Retinal pigment epithelial cell (primary cell): ENCODE measurements around the gene SYT14.

Experiments used
- DNase-seq: peaks from one replicate; pipeline ENCODE4 v3.0.0-alpha.2; 2010; ENCODE audit warnings: low read depth
- H3K4me3 ChIP-seq: 2 replicates; pipeline ENCODE4 v1.5.1; 2011; ENCODE audit warnings: mild to moderate bottlenecking, low read length, control low read depth, moderate library complexity
- CTCF ChIP-seq: conservative IDR thresholded peaks from 2 replicates; pipeline ENCODE4 v1.5.1; 2011; ENCODE audit warnings: low read depth, low read length, control low read depth, inconsistent platforms

Gene SYT14

GRCh38 chr1:210061992-210062391 lies 124.0 kb downstream of the SYT14 start:
- H3K4me3 ChIP-seq, result no peak overlapping the region
- DNase-seq, result no peak
- no peak for TF ChIP-seq CTCF

GRCh38 chr1:210070531-210070930 lies 132.5 kb downstream of the SYT14 start:
- H3K4me3 ChIP-seq, result no peak overlapping the region
- DNase-seq, result no peak
- TF ChIP-seq CTCF, result no peak

- H3K4me3 ChIP-seq, result no peak overlapping the region
- no peak for DNase-seq
- TF ChIP-seq CTCF, result no peak
Measured at GRCh38 chr1:210072129-210072528, 134.1 kb downstream of the SYT14 start.

- DNase-seq, result no peak
- no peak overlapping the region for H3K4me3 ChIP-seq
- TF ChIP-seq CTCF, result no peak
Measured at GRCh38 chr1:210072896-210073504, 135.0 kb downstream of the SYT14 start.

GRCh38 chr1:210074904-210075303 lies 136.9 kb downstream of the SYT14 start:
- DNase-seq, result no peak
- no peak overlapping the region for H3K4me3 ChIP-seq
- TF ChIP-seq CTCF, result no peak

GRCh38 chr1:210076620-210077019 lies 138.6 kb downstream of the SYT14 start:
- no peak for DNase-seq
- H3K4me3 ChIP-seq, result no peak overlapping the region
- no peak for TF ChIP-seq CTCF

GRCh38 chr1:210081494-210081893 lies 143.5 kb downstream of the SYT14 start:
- H3K4me3 ChIP-seq, result no peak overlapping the region
- no peak for TF ChIP-seq CTCF
- DNase-seq, result no peak
